HG03095 (cell line): ENCODE results near the gene PLAAT1.

ENCODE experiments used
- ATAC-seq: cut with Tn5 transposase; IDR thresholded peaks from one replicate; pipeline ENCODE4 v1.9.1; 2021; ENCODE audit warnings: moderate library complexity; ENCODE audit not compliant: unreplicated experiment

PLAAT1 gene

GRCh38 chr3:193250492-193250891 lies 9.5 kb downstream of the PLAAT1 start:
- ATAC-seq, result no peak

- ATAC-seq, result no peak
Measured at GRCh38 chr3:193253986-193254660, 13.1 kb downstream of the PLAAT1 start.

- ATAC-seq, result no peak
Measured at GRCh38 chr3:193261970-193262369, 20.9 kb downstream of the PLAAT1 start.

- no peak for ATAC-seq
Measured at GRCh38 chr3:193262707-193263106, 21.7 kb downstream of the PLAAT1 start.

DNA sequence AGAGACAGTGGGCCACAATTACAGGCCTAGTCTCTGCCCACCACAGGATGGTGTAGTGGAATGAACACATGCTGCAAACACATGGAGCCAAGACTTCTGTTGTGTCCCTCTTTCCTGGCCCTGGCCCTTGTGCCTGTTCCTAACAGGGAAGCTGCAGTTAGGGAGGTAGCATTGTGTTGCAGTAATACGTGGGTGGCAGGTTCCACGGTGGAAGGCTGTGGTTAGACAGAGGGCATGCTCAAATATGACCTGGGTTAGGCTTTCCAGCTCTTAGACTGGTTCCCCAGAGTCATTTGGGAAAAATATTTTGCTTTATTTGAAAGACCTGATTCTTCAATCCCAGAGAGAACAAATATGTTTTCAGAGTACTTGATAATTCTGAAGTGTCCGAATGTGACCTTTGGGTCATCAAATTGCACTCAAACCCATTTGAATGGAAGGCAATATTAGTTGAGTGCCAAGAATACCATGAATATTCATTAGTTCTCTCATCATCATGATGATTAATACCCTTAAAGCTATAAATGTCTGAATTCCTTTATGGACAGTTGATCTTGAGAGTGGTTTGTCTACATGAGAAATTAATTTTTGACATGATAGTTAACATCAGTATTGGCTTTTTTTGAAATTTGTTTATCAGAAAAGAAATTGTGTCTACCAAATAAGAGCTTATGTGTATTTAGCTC lies 28.5 kb downstream of the PLAAT1 start:
- ATAC-seq, result no peak

GRCh38 chr3:193270451-193270850 lies 29.4 kb downstream of the PLAAT1 start:
- no peak for ATAC-seq

GRCh38 chr3:193271101-193271840 lies 30.2 kb downstream of the PLAAT1 start:
- ATAC-seq, result no peak

DNA sequence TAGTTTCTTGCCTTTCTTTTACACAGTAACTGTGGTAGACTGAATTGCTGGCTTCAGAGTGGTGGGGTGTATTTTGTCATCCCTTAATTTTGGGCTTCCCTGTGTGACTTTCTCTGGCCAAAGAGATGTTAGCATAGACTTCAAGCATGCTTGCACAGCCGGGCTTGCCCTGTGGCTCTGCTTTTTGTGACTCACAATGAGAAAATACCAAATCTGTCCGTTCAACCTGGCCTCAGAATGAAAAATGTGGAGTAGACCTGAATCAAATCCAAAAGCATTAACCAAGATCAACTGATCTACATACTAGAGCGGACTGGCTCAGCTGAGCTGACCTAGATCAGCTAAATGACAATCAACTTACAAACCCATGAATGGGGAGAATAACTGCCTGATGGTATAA lies 51.4 kb downstream of the PLAAT1 start:
- ATAC-seq, result no peak

DNA sequence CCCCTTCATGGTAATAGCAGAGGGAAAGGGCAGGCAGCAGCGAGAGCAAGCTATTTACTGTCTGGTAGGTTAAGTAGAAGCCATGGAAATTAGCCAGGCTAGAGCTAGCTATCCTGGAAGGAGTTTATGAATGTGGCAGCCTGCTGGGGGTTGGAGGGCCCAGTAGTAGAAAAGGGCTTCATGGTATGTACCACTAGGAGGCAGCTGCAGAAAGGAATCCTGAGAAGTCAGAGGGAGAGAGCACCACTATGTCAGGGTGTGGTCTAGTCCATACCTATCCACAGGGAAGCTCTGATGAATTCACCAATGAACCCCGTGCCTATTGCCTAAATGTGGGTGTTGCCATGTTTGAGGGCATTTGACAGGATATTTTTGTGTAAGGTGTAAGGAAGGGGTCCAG lies 55.0 kb downstream of the PLAAT1 start:
- no peak for ATAC-seq

DNA sequence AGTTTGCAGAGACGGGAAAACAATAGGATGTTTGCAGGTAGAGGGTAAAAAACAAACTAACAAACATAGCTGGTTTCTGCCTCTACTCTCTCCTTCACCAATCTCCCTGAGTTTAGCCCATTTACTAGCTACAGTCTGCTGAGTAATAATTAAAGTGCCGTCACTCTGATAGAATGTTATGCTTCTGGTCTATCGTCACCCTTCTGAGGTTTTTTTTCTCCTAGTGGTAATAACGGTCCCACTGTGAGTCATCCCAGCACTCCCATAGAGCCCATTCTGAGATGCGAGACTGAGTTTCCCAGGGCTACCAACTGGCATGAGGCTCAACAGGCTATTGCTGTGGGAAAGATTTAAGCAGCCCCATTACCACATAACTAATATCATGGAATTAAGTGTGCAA lies 56.4 kb downstream of the PLAAT1 start:
- ATAC-seq, result no peak

DNA sequence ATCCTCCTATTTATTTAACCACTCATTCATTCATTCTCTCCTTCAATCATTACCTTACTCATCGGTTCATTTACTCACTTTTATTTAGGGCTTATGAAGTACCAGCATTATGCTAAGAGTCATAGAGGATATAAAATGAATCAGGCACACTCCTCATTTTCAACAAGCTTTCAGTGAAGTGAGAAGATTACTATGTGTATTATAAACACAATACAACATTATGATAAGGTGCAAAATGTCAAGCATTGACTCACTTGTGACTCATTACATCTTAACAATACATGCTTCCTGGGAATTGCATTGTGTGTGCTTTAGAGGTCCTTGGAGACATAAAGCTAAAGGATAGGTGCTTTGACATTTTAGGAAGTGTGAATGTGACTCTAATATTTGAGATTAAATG lies 60.4 kb downstream of the PLAAT1 start:
- no peak for ATAC-seq

- ATAC-seq, result no peak
Measured at GRCh38 chr3:193305356-193305755, 64.3 kb downstream of the PLAAT1 start.

DNA sequence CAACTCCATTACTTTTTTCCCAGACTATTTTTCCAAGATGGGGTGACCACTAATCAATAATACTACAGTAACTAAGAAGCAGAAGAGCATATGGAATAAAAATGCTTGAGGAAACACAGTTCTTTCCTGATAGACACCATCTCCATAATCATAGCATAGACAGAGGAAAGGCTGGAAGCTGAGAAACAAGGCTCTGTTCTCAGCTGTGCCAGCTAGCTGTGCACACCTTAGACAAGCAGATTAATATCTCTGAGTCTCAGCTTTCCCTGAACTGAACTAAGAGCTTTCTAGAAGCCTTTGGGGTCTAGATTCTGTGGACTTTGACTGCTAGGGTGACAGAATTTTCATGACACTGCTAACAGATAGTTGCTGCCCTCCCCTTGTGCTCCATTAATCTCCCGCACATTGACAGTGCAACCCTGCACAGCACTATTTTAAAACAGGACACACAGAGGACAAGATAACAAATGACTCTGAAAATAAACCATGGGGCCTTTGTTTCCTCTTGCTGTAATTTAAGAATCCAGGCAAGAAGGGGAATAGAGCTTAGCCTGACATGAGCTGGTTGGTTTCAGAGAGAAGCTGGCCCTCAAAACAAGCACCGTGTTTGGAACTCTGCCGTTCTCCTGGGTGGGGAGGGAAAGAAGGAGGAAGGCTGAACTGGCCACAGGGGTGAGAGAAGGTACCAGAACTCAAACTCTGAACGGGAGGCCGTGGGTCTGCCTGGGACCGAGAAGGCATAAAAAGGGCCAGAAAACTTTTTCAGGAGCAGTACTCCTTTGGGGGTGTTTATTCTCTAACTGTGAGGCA lies 70.1 kb downstream of the PLAAT1 start:
- no peak for ATAC-seq

GRCh38 chr3:193313061-193313958 lies 72.3 kb downstream of the PLAAT1 start:
- ATAC-seq, result no peak

- no peak for ATAC-seq
Measured at GRCh38 chr3:193314161-193314560, 73.1 kb downstream of the PLAAT1 start.

- no peak for ATAC-seq
Measured at GRCh38 chr3:193317682-193318300, 76.8 kb downstream of the PLAAT1 start.
